Endothelial cell of umbilical vein (primary cell): ENCODE data around the gene LMF1. TPM values are rescaled to one million over a fixed set of nuclear protein-coding genes. Genes with fewer than 3 reads are reported as not detected.

Experiments
- BruUV-seq: library from RNA; stranded (reverse); fragments of 400-500 nt; replicated peaks from 2 replicates; lab custom pipeline; 2021; lab: Mats Ljungman, UMichigan
- CTCF ChIA-PET: fragments of 300-600, 350-600 bp; sonication (Branson Sonifier 250); formaldehyde crosslinking; loops from one replicate; lab custom pipeline; 2021; ENCODE audit warnings: antibody characterized with exemption, inconsistent platforms; lab: Charles Lee
- POLR2A ChIA-PET: fragments of 300-600, 350-600 bp; sonication (Branson Sonifier 250); formaldehyde crosslinking; loops from one replicate; lab custom pipeline; 2021; ENCODE audit warnings: antibody characterized with exemption, inconsistent platforms; lab: Charles Lee
- DNase-seq: peaks from one replicate; pipeline ENCODE4 v3.0.0-alpha.2; 2011; ENCODE audit warnings: low read depth, low spot score
- FAIRE-seq: peaks from 2 replicates; lab custom pipeline; 2011; peaks lifted over from hg19 to GRCh38; lab: Jason Lieb, UNC
- H2AFZ ChIP-seq: 2 replicates; pipeline ENCODE4 v1.6.0; 2012; ENCODE audit warnings: low read depth, low read length, control low read depth, inconsistent platforms
- H3K27ac ChIP-seq: 2 replicates; pipeline ENCODE4 v1.5.1; 2011; ENCODE audit warnings: low read depth, mild to moderate bottlenecking, control low read depth, low read length, moderate library complexity; ENCODE audit not compliant: insufficient read depth
- H3K27me3 ChIP-seq, 2 experiments: 2 replicates each; pipeline versions ENCODE4 v1.6.0 to v1.6.1; 2011; ENCODE audit warnings: low read length in 2 of 2, mixed read lengths in 1 of 2; ENCODE audit not compliant: control insufficient read depth in 2 of 2, insufficient read depth in 2 of 2
- H3K36me3 ChIP-seq, 2 experiments: 2 replicates in 1 of 2; 3 replicates in 1 of 2; pipeline ENCODE4 v1.5.1; 2011; ENCODE audit warnings: low read length in 2 of 2, mild to moderate bottlenecking in 1 of 2, moderate library complexity in 1 of 2; ENCODE audit not compliant: control insufficient read depth in 2 of 2, insufficient read depth in 2 of 2; ENCODE audit errors: extremely low read depth in 1 of 2
- H3K4me1 ChIP-seq: 3 replicates; pipeline ENCODE4 v1.5.1; 2011; ENCODE audit warnings: mild to moderate bottlenecking, low read length; ENCODE audit not compliant: control insufficient read depth, insufficient read depth; ENCODE audit errors: extremely low read depth
- H3K4me2 ChIP-seq: 2 replicates; pipeline ENCODE4 v1.6.1; 2011; ENCODE audit warnings: low read length, control low read depth, mixed read lengths; ENCODE audit not compliant: insufficient read depth
- H3K4me3 ChIP-seq, 3 experiments: fragments of 200-600 bp in 1 of 3; sonication (generic), shearing (Covaris generic) in 1 of 3; replicated peaks in 1 of 3; 2 replicates each; pipeline ENCODE4 v1.5.1; 2011 to 2016; ENCODE audit warnings: control low read depth in 3 of 3, low read length in 3 of 3, mild to moderate bottlenecking in 2 of 3, inconsistent platforms in 1 of 3, low read depth in 1 of 3, moderate library complexity in 1 of 3; ENCODE audit not compliant: insufficient read depth in 1 of 3
- H3K79me2 ChIP-seq: 2 replicates; pipeline ENCODE4 v1.6.0; 2012; ENCODE audit warnings: low read length, inconsistent platforms; ENCODE audit not compliant: control insufficient read depth, insufficient read depth
- H3K9ac ChIP-seq: replicated peaks from 2 replicates; pipeline ENCODE3; 2011; ENCODE audit warnings: low read length, control low read depth; ENCODE audit not compliant: insufficient read depth; ENCODE audit errors: extremely low read depth
- H3K9me1 ChIP-seq: replicated peaks from 3 replicates; pipeline ENCODE4 v1.6.0; 2011; ENCODE audit warnings: mild to moderate bottlenecking, low read length; ENCODE audit not compliant: control insufficient read depth, insufficient read depth; ENCODE audit errors: extremely low read depth
- H3K9me3 ChIP-seq: replicated peaks from 2 replicates; pipeline ENCODE4 v1.5.1; 2012; ENCODE audit warnings: low read length, inconsistent platforms; ENCODE audit not compliant: control insufficient read depth, insufficient read depth
- H4K20me1 ChIP-seq: replicated peaks from 2 replicates; pipeline ENCODE3; 2011; ENCODE audit warnings: mild to moderate bottlenecking, low read length; ENCODE audit not compliant: control insufficient read depth, insufficient read depth; ENCODE audit errors: extremely low read depth
- CTCF ChIP-seq, 2 donors: IDR thresholded peaks; 1 replicate in 1 of 2; 2 replicates in 1 of 2; pipeline ENCODE4 v1.5.1; 2011; ENCODE audit warnings: low read length in 2 of 2, mild to moderate bottlenecking in 2 of 2, moderate library complexity in 2 of 2, control low read depth in 1 of 2, inconsistent platforms in 1 of 2, low read depth in 1 of 2; ENCODE audit not compliant: insufficient read depth in 1 of 2; ENCODE audit errors: extremely low read depth in 1 of 2
- EZH2 ChIP-seq: IDR thresholded peaks from 2 replicates; pipeline ENCODE4 v1.6.1; 2012; ENCODE audit warnings: borderline replicate concordance, low read depth, mild to moderate bottlenecking, moderate library complexity, low read length, inconsistent platforms; ENCODE audit not compliant: severe bottlenecking
- FOS ChIP-seq: IDR thresholded peaks from 2 replicates; pipeline ENCODE4 v1.6.1; 2011; ENCODE audit warnings: mild to moderate bottlenecking, low read length, moderate library complexity, borderline replicate concordance; ENCODE audit not compliant: insufficient read depth
- GATA2 ChIP-seq: IDR thresholded peaks from 2 replicates; pipeline ENCODE4 v1.7.0; 2011; ENCODE audit warnings: low read depth, mild to moderate bottlenecking, moderate library complexity, mixed read lengths, low read length; ENCODE audit not compliant: insufficient read length, insufficient read depth
- JUN ChIP-seq: IDR thresholded peaks from 2 replicates; pipeline ENCODE4 v1.6.1; 2011; ENCODE audit warnings: borderline replicate concordance, low read depth; ENCODE audit not compliant: insufficient read length, insufficient read depth
- MAX ChIP-seq: IDR thresholded peaks from 2 replicates; pipeline ENCODE4 v1.6.1; 2011; ENCODE audit not compliant: insufficient read depth, insufficient read length
- MYC ChIP-seq: IDR thresholded peaks from one replicate; pipeline ENCODE4 v1.6.1; 2011; ENCODE audit warnings: mild to moderate bottlenecking, low read depth, low read length
- POLR2A ChIP-seq: IDR thresholded peaks from 2 replicates; pipeline ENCODE4 v1.6.1; 2012; ENCODE audit warnings: low read depth, mild to moderate bottlenecking, control low read depth, low read length
- POLR2AphosphoS5 ChIP-seq: IDR thresholded peaks from 2 replicates; pipeline ENCODE4 v1.6.1; 2012; ENCODE audit warnings: low read depth, mild to moderate bottlenecking, control low read depth, low read length, moderate library complexity; ENCODE audit not compliant: insufficient read depth
- dilution Hi-C: fragments of 300-500 bp; cut with MboI; formaldehyde crosslinking; loops from one replicate; pipeline ENCODE4 v1.15.0; 2019; ENCODE audit warnings: low sequenced_read_pairs; ENCODE audit not compliant: extremely low pct_ligation_motif_present
- intact Hi-C: fragments of 100-400 bp; cut with micrococcal nuclease; formaldehyde crosslinking; loops from one replicate; pipeline ENCODE4 v1.10.0; 2022
- polyA plus RNA-seq, 4 experiments: library from polyadenylated mRNA; depleted of rRNA in 3 of 4; stranded (reverse) in 3 of 4; unstranded in 1 of 4; fragments of >200 nt; gene quantifications; 2 replicates each; pipeline versions ENCODE4 v1.2.1 to v1.2.3, GENCODE V29; 2011 to 2012; ENCODE audit warnings: missing spikeins in 1 of 4
- total RNA-seq: library from RNA; stranded (reverse); gene quantifications from 2 replicates; pipeline ENCODE4 v1.2.3, GENCODE V29; 2021

The LMF1 gene
- total and polyA plus RNA-seq, 2 donors (not counting 3 experiments of a cell fraction or from before 2014, with no cell fraction given): 17.8 TPM

GRCh38 chr16:914440-914839 lies 56.3 kb downstream of the LMF1 start:
- H3K36me3 ChIP-seq: no peaks in the 10 kb centered on the region
- dilution Hi-C loops: no loop called here
- no peak overlapping the region for H2AFZ ChIP-seq
- FAIRE-seq (no peak), DNase-seq (peak; percentile 18)
- H3K4me1 ChIP-seq: no peaks in the 10 kb centered on the region
- no peak overlapping the region for H3K4me3 ChIP-seq
- TF ChIP-seq MAX: no peak
- TF ChIP-seq POLR2A: no peak
- no peak for TF ChIP-seq MYC
- no peak for TF ChIP-seq FOS
- no peak for TF ChIP-seq JUN
- no peak for TF ChIP-seq POLR2AphosphoS5
- H3K9ac ChIP-seq: no peak overlapping the region
- H3K27me3 ChIP-seq: no peaks in the 10 kb centered on the region
- POLR2A ChIA-PET: no interaction called here
- BruUV-seq: no TSS peak
- intact Hi-C loops: no loop called here
- no peaks in the 10 kb centered on the region for H4K20me1 ChIP-seq
- H3K9me1 ChIP-seq: no peaks in the 10 kb centered on the region
- no peak overlapping the region for H3K27ac ChIP-seq
- CTCF ChIA-PET: no interaction called here
- no peak overlapping the region for H3K4me2 ChIP-seq
- H3K79me2 ChIP-seq: no peaks in the 10 kb centered on the region
- H3K9me3 ChIP-seq: no peaks in the 10 kb centered on the region

- no peaks in the 10 kb centered on the region for H3K79me2 ChIP-seq
- dilution Hi-C loops (no loop called here), intact Hi-C loops (no loop called here)
- no peak overlapping the region for H3K4me3 ChIP-seq
- no peaks in the 10 kb centered on the region for H4K20me1 ChIP-seq
- H3K4me2 ChIP-seq: no peak overlapping the region
- DNase-seq: no peak
- TF ChIP-seq MAX (no peak), FOS (no peak), POLR2A (no peak), CTCF (IDR thresholded peaks at IDR 0.05; ENCODE audit: extremely low read depth in 1 of 2, insufficient read depth in 1 of 2, low read depth in 1 of 2, low read length in 2 of 2) (no peak), EZH2 (no peak), JUN (no peak), GATA2 (no peak), POLR2AphosphoS5 (no peak), MYC (no peak)
- H3K9me1 ChIP-seq: no peaks in the 10 kb centered on the region
- H3K36me3 ChIP-seq: no peaks in the 10 kb centered on the region
- H3K27ac ChIP-seq: no peak overlapping the region
- no TSS peak for BruUV-seq
- no peaks in the 10 kb centered on the region for H3K4me1 ChIP-seq
- H2AFZ ChIP-seq: no peak overlapping the region
- H3K27me3 ChIP-seq: no peaks in the 10 kb centered on the region
- ChIA-PET CTCF (no interaction called here), POLR2A (no interaction called here)
- H3K9me3 ChIP-seq: no peaks in the 10 kb centered on the region
- H3K9ac ChIP-seq: no peak overlapping the region
- no peak for FAIRE-seq
Measured at GRCh38 chr16:913817-914439, 56.9 kb downstream of the LMF1 start.
